ENCODE measurements around the gene UMAD1.
"Not testable (repeated sequence)": the region's sequence is repeated elsewhere in the genome, so short reads cannot be mapped to it uniquely, and the experiment has no call there.

Gene UMAD1

DNA sequence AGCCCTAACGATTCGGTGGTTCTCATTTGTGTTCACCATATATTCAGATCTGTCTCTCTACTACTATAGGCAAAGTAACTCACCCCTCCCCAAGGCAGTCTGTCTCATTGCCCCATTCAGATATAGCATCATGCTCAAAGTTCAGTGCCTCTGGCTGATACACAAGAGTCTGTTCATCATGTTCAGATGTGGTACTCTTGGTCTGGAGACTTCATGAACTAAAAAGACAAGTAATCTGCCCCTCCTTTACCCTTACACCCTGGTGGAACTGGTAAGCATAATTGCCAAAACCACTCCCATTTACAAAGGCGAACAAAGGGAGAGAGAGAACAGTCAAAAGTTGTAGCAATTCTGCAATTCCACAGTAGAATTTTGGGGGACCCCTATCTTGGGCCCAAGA is 29.9 kb downstream of the UMAD1 start:
- peaks cover 45% of the 10 kb centered on the region for H3K36me3 Mint-ChIP-seq
- H3K27me3 Mint-ChIP-seq: no peaks in the 10 kb centered on the region
- H3K9me3 Mint-ChIP-seq: peaks cover 6% of the 10 kb centered on the region
- no peak for ATAC-seq
- H3K4me1 Mint-ChIP-seq: peaks cover 28% of the 10 kb centered on the region
- H3K4me3 Mint-ChIP-seq: no peak overlapping the region
- H3K27ac Mint-ChIP-seq: no peak overlapping the region

DNA sequence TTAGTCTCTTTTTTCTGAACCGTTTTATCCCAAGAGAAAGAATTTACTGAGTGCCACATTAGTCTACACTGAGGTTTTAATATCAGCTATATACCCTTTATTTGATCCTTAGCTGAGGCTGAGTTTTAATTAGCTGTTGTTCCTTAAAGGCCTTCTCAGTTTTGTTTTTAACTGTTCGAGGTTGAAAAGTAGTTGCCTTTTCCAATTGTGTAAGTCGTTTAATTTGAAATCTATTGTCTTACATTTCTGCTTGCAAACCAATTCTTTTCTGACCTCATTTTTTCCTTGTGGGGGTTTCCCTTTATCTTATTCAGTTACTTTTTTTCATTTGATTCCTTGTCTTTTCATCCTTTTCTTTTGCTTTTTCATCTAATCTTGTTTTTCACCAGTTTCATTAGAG is 30.8 kb downstream of the UMAD1 start:
- Mint-ChIP-seq H3K4me3 (no peak overlapping the region), H3K27ac (peak overlapping the region; percentile 65), H3K9me3 (peaks cover 9% of the 10 kb centered on the region), H3K4me1 (peaks cover 28% of the 10 kb centered on the region), H3K36me3 (peaks cover 48% of the 10 kb centered on the region), H3K27me3 (no peaks in the 10 kb centered on the region)
- no peak for ATAC-seq

- no peak for ATAC-seq
- Mint-ChIP-seq H3K36me3 (peaks cover 55% of the 10 kb centered on the region), H3K27me3 (no peaks in the 10 kb centered on the region), H3K27ac (peak overlapping the region; percentile 65), H3K4me1 (peaks cover 28% of the 10 kb centered on the region), H3K9me3 (peaks cover 12% of the 10 kb centered on the region), H3K4me3 (no peak overlapping the region)
These were observed 32.1 kb downstream of the UMAD1 start for GRCh38 chr7:7672545-7673239.

DNA sequence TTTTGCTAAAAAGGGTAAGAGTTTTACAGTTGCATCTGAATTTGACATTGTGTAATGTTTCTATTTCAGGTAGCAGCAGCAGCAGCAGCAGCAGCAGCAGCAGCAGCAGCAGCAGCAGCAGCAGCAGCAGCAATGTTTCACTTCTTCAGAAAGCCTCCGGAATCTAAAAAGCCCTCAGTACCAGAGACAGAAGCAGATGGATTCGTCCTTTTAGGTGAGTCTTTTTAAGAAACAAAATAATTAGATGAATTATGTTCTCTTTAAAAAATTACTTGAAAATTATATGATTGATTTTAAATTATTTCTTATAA is 32.6 kb downstream of the UMAD1 start:
- no peak for ATAC-seq
- Mint-ChIP-seq H3K4me3 (no peak overlapping the region), H3K36me3 (peaks cover 59% of the 10 kb centered on the region), H3K4me1 (peaks cover 28% of the 10 kb centered on the region), H3K27me3 (no peaks in the 10 kb centered on the region), H3K27ac (peak overlapping the region; percentile 65), H3K9me3 (peaks cover 12% of the 10 kb centered on the region)

DNA sequence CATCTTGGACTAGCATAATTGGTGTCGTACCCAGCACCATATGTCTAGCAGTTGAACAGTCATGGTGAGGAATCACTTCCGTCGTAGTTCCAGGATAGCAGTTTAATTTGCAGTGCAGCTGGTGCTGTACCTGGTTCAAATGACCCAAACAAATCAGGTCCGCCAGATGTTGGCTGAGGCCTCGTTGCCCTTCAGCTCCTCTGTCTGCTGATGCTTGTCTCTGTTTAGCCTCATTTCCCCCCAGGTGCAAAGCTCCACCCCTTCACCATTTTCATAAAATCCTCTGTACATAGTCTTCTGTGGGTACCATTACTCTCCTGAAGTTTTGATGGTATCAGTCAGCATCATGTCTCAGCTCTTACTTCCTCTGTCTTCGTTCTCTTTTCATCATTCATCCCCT is 35.1 kb downstream of the UMAD1 start:
- Mint-ChIP-seq H3K27me3 (no peaks in the 10 kb centered on the region), H3K27ac (peak overlapping the region; percentile 3), H3K4me3 (no peak overlapping the region), H3K36me3 (peaks cover 46% of the 10 kb centered on the region), H3K9me3 (peaks cover 9% of the 10 kb centered on the region), H3K4me1 (peaks cover 39% of the 10 kb centered on the region)
- ATAC-seq: no peak

- Mint-ChIP-seq H3K27ac (peak overlapping the region; percentile 50), H3K36me3 (peaks cover 24% of the 10 kb centered on the region), H3K4me1 (peaks cover 27% of the 10 kb centered on the region)
- H3K27me3 Mint-ChIP-seq, H3K4me3 Mint-ChIP-seq, H3K9me3 Mint-ChIP-seq, ATAC-seq: not testable (repeated sequence)
These were observed 39.1 kb downstream of the UMAD1 start for GRCh38 chr7:7679640-7680039.

GRCh38 chr7:7681191-7681935 is 40.8 kb downstream of the UMAD1 start:
- no peaks in the 10 kb centered on the region for H3K27me3 Mint-ChIP-seq
- peaks cover 21% of the 10 kb centered on the region for H3K4me1 Mint-ChIP-seq
- peaks cover 11% of the 10 kb centered on the region for H3K36me3 Mint-ChIP-seq
- H3K4me3 Mint-ChIP-seq: no peak overlapping the region
- peaks cover 4% of the 10 kb centered on the region for H3K9me3 Mint-ChIP-seq
- ATAC-seq: peak; percentile 61
- H3K27ac Mint-ChIP-seq: peak overlapping the region; percentile 50

GRCh38 chr7:7681936-7682329 is 41.4 kb downstream of the UMAD1 start:
- H3K27ac Mint-ChIP-seq: peak overlapping the region; percentile 50
- H3K27me3 Mint-ChIP-seq: no peaks in the 10 kb centered on the region
- H3K36me3 Mint-ChIP-seq: peaks cover 11% of the 10 kb centered on the region
- peaks cover 26% of the 10 kb centered on the region for H3K4me1 Mint-ChIP-seq
- H3K9me3 Mint-ChIP-seq: peaks cover 4% of the 10 kb centered on the region
- no peak for ATAC-seq
- no peak overlapping the region for H3K4me3 Mint-ChIP-seq

- Mint-ChIP-seq H3K27me3 (no peaks in the 10 kb centered on the region), H3K36me3 (peaks cover 2% of the 10 kb centered on the region), H3K9me3 (no peaks in the 10 kb centered on the region), H3K27ac (no peak overlapping the region), H3K4me1 (peaks cover 30% of the 10 kb centered on the region), H3K4me3 (no peak overlapping the region)
- no peak for ATAC-seq
These were observed 42.3 kb downstream of the UMAD1 start for GRCh38 chr7:7682861-7683260.

GRCh38 chr7:7686811-7687508 is 46.4 kb downstream of the UMAD1 start:
- H3K4me3 Mint-ChIP-seq: no peak overlapping the region
- H3K9me3 Mint-ChIP-seq: no peaks in the 10 kb centered on the region
- H3K36me3 Mint-ChIP-seq: peaks cover 8% of the 10 kb centered on the region
- H3K27me3 Mint-ChIP-seq: no peaks in the 10 kb centered on the region
- ATAC-seq: no peak
- H3K4me1 Mint-ChIP-seq: peaks cover 27% of the 10 kb centered on the region
- H3K27ac Mint-ChIP-seq: no peak overlapping the region

GRCh38 chr7:7687800-7688199 is 47.2 kb downstream of the UMAD1 start:
- H3K27me3 Mint-ChIP-seq: no peaks in the 10 kb centered on the region
- peaks cover 8% of the 10 kb centered on the region for H3K36me3 Mint-ChIP-seq
- H3K4me3 Mint-ChIP-seq: no peak overlapping the region
- no peaks in the 10 kb centered on the region for H3K9me3 Mint-ChIP-seq
- peak overlapping the region; percentile 30 for H3K27ac Mint-ChIP-seq
- H3K4me1 Mint-ChIP-seq: peaks cover 27% of the 10 kb centered on the region
- ATAC-seq: no peak

- no peaks in the 10 kb centered on the region for H3K9me3 Mint-ChIP-seq
- no peak for ATAC-seq
- no peaks in the 10 kb centered on the region for H3K27me3 Mint-ChIP-seq
- H3K36me3 Mint-ChIP-seq: peaks cover 8% of the 10 kb centered on the region
- H3K4me3 Mint-ChIP-seq: no peak overlapping the region
- H3K4me1 Mint-ChIP-seq: peaks cover 27% of the 10 kb centered on the region
- H3K27ac Mint-ChIP-seq: peak overlapping the region; percentile 30
These were observed 47.8 kb downstream of the UMAD1 start for GRCh38 chr7:7688310-7688709.

DNA sequence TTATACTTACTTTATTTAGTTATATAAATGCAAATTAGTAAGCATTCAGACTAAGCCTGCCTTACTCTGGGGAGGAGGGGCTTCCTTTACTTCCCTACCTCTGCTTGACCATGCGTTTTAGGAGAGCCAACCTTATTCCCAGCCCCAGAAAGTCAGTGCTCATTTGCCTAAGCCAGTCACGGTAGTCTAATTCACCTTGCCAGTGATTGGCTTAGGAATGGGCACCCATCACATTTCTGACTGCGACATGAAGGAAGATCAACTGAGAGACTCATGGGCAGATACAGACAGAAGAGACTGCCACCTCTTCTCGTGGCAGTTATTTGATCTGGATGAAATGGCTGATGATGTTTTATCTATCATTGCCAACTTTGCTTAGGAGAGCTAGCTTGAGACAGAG is 48.4 kb downstream of the UMAD1 start:
- Mint-ChIP-seq H3K27me3 (no peaks in the 10 kb centered on the region), H3K9me3 (no peaks in the 10 kb centered on the region), H3K4me3 (no peak overlapping the region), H3K36me3 (peaks cover 8% of the 10 kb centered on the region), H3K27ac (peak overlapping the region; percentile 24), H3K4me1 (peaks cover 27% of the 10 kb centered on the region)
- no peak for ATAC-seq

GRCh38 chr7:7693881-7694280 is 53.3 kb downstream of the UMAD1 start:
- no peak overlapping the region for H3K27ac Mint-ChIP-seq
- H3K27me3 Mint-ChIP-seq: no peaks in the 10 kb centered on the region
- H3K9me3 Mint-ChIP-seq: peaks cover 5% of the 10 kb centered on the region
- ATAC-seq: no peak
- H3K4me3 Mint-ChIP-seq: no peak overlapping the region
- H3K36me3 Mint-ChIP-seq: peaks cover 29% of the 10 kb centered on the region
- peaks cover 22% of the 10 kb centered on the region for H3K4me1 Mint-ChIP-seq

GRCh38 chr7:7694542-7694941 is 54.0 kb downstream of the UMAD1 start:
- Mint-ChIP-seq H3K4me3 (no peak overlapping the region), H3K36me3 (peaks cover 22% of the 10 kb centered on the region), H3K27me3 (no peaks in the 10 kb centered on the region), H3K4me1 (peaks cover 19% of the 10 kb centered on the region), H3K27ac (no peak overlapping the region), H3K9me3 (peaks cover 5% of the 10 kb centered on the region)
- ATAC-seq: no peak

All from stimulated activated memory B cell treated with anti-CD40 and anti-IgM and Interleukin-4, amounts not matched to agents 10 μg/mL and 1 μg/mL and 100 μg/mL, for 72 hours (primary cell).